ENCODE measurements around the gene DHODH.
A peak's percentile ranks its signal among the peaks of the same experiment; 100 is the strongest.
"Not testable (repeated sequence)": the region's sequence is repeated elsewhere in the genome, so short reads cannot be mapped to it uniquely, and the experiment has no call there.

DHODH gene

GRCh38 chr16:71985262-71985974 is 23.1 kb upstream of the DHODH start:
- WGBS: 85% methylated on average over 9 of the region's 9 CpGs
- H3K4me3 ChIP-seq (ENCODE audit: low read length): no peak overlapping the region

DNA sequence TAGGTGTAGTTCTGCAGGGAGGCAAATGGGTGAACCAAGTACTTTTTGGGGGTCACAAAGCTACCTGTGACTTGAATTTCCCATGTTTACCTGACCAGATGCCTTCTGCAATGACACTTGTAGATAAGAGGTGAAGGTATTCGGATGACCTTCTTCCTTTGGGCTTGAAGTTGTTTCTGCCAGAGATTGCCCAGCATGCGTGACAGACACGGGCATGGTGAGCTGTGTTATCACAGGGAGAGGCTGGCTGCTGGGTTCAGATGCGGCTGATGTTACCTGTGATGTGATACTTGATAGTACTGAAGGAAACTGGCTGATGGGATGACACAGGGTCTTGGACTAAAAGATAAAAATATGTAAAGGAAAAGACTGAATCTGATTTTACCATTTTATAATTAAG is 22.4 kb upstream of the DHODH start:
- Histone ChIP-seq H3K9me3 (ENCODE audit: insufficient read depth, low read depth, low read length) (no peaks in the 10 kb centered on the region), H3K27ac (ENCODE audit: low read depth, low read length) (no peak overlapping the region), H3K9ac (ENCODE audit: low read depth, low read length) (no peak overlapping the region), H3K4me1 (ENCODE audit: insufficient read depth, low read length) (no peaks in the 10 kb centered on the region), H3K27me3 (ENCODE audit: insufficient read depth, low read length) (peaks cover 1% of the 10 kb centered on the region; the same call in 1 of the 2 replicates), H3K36me3 (ENCODE audit: insufficient read depth, low read length) (no peaks in the 10 kb centered on the region), H3K4me3 (ENCODE audit: low read length) (no peak overlapping the region)
- WGBS: 61% methylated on average over 4 of the region's 4 CpGs

More at GRCh38 chr16:71985262-71985974, 23.1 kb upstream of the DHODH start:
- Histone ChIP-seq H3K9me3 (ENCODE audit: insufficient read depth, low read depth, low read length) (no peaks in the 10 kb centered on the region), H3K27me3 (ENCODE audit: insufficient read depth, low read length) (no peaks in the 10 kb centered on the region), H3K4me1 (ENCODE audit: insufficient read depth, low read length) (no peaks in the 10 kb centered on the region), H3K36me3 (ENCODE audit: insufficient read depth, low read length) (no peaks in the 10 kb centered on the region), H3K9ac (ENCODE audit: low read depth, low read length) (no peak overlapping the region), H3K27ac (ENCODE audit: low read depth, low read length) (no peak overlapping the region)

DNA sequence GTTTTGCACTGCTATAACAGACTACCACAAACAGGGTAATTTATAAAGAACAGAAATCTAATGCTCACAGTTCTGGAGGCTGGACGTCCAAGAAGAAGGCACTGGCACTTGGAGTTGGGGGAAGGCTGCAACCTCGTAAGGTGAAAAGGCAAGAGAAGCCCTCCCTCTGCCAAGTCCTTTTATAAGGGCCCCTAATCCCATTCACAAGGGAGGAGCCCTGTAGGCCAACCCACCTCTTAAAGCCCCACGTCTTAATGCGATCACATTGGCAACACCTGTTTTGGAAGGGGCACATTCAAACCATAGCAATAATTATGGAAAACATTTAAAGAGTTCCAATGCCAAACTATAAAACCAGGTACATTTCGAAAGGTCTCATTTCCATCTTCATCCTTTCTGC is 13.5 kb upstream of the DHODH start:
- Histone ChIP-seq H3K36me3 (ENCODE audit: insufficient read depth, low read length) (no peaks in the 10 kb centered on the region), H3K9me3 (ENCODE audit: insufficient read depth, low read depth, low read length) (no peaks in the 10 kb centered on the region), H3K4me3 (ENCODE audit: low read length) (no peak overlapping the region), H3K27ac (ENCODE audit: low read depth, low read length) (no peak overlapping the region), H3K27me3 (ENCODE audit: insufficient read depth, low read length) (peaks cover 2% of the 10 kb centered on the region; the same call in 1 of the 2 replicates), H3K9ac (ENCODE audit: low read depth, low read length) (no peak overlapping the region), H3K4me1 (ENCODE audit: insufficient read depth, low read length) (no peaks in the 10 kb centered on the region)
- WGBS: 44% methylated on average over 5 of the region's 5 CpGs

- not testable (repeated sequence) for H3K36me3 ChIP-seq (ENCODE audit: insufficient read depth, low read length); H3K4me3 ChIP-seq (ENCODE audit: low read length); H3K27ac ChIP-seq (ENCODE audit: low read depth, low read length); H3K4me1 ChIP-seq (ENCODE audit: insufficient read depth, low read length); H3K9ac ChIP-seq (ENCODE audit: low read depth, low read length); H3K9me3 ChIP-seq (ENCODE audit: insufficient read depth, low read depth, low read length); H3K27me3 ChIP-seq (ENCODE audit: insufficient read depth, low read length)
- 96% methylated on average over 9 of the region's 9 CpGs for WGBS
Observed at GRCh38 chr16:71997578-71997977, 11.0 kb upstream of the DHODH start.

DNA sequence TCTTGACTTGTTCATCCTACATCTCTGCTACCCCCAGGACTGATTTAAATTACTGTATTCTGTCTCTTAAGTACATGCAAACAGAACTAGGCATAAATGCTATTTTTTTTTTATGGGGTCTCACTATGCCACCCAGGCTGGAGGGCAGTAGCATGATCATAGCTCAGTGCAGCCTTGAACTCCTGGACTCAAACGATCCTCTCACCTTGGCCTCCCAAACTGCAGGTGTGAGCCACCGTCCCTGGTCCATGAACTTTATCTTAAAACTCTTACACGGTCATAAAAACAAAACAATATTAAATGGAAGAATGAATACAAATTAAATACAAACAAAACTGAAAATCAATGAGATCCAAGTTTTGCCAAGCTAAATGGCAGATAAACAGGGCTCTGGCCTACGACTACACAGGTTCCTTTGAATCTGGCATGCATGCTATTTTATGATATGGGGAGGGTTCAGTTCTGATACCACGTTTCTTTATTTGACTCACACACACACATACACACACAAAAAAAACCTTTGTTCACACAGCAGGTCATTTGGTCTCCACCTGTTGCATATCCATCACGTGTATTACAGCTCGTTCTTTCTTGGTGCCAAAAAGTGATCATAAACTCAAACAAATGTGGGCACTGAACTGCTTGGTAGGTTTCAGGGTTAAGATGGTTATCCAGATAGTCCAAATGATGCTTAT is 7.2 kb upstream of the DHODH start:
- H3K4me3 ChIP-seq (ENCODE audit: low read length): no peak overlapping the region
- H3K9me3 ChIP-seq (ENCODE audit: insufficient read depth, low read depth, low read length): no peaks in the 10 kb centered on the region
- H3K36me3 ChIP-seq (ENCODE audit: insufficient read depth, low read length): no peaks in the 10 kb centered on the region
- H3K27ac ChIP-seq (ENCODE audit: low read depth, low read length): no peak overlapping the region
- WGBS: 87% methylated on average over 5 of the region's 7 CpGs
- H3K9ac ChIP-seq (ENCODE audit: low read depth, low read length): no peak overlapping the region
- H3K4me1 ChIP-seq (ENCODE audit: insufficient read depth, low read length): no peaks in the 10 kb centered on the region
- peaks cover 13% of the 10 kb centered on the region for H3K27me3 ChIP-seq (ENCODE audit: insufficient read depth, low read length)

DNA sequence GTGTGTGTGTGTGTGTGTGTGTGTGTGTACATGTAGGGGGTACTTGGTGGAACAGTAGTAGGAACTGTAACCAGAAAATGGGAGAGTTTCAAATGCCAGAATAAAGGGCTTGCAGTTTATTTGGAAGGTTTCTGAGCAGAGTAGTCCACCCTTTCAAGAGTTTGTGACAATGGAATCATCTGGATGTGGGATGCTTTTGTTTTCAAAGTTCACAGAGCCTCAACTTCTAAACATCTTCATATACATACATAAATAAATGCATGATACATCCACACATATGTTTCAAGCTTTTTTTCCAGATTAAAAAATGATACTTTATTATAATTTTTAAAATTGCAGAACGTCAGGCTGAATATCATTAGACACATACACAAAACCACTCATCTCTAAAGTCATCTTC is 5.9 kb upstream of the DHODH start:
- Histone ChIP-seq H3K9ac (ENCODE audit: low read depth, low read length) (no peak overlapping the region), H3K9me3 (ENCODE audit: insufficient read depth, low read depth, low read length) (no peaks in the 10 kb centered on the region), H3K27ac (ENCODE audit: low read depth, low read length) (no peak overlapping the region), H3K27me3 (ENCODE audit: insufficient read depth, low read length) (peaks cover 21% of the 10 kb centered on the region), H3K4me3 (ENCODE audit: low read length) (no peak overlapping the region), H3K36me3 (ENCODE audit: insufficient read depth, low read length) (no peaks in the 10 kb centered on the region), H3K4me1 (ENCODE audit: insufficient read depth, low read length) (no peaks in the 10 kb centered on the region)
- WGBS: 89% methylated on average over 1 of the region's 1 CpG

DNA sequence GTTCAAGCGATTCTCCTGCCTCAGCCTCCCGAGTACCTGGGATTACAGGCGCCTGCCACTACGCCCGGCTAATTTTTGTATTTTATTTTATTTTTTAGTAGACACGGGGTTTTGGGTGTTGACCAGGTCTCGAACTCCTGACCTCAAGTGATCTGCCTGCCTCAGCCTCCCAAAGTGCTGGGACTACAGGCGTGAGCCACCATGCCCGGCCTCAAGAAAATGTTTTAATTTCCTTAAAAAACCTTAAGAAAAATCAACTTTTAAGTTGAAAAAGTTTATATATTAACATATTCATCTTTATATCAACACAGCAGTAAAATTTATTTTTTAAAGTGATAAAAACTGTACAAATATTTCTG is 500 bp upstream of the DHODH start:
- H3K4me3 ChIP-seq (ENCODE audit: low read length): peak overlapping the region; percentile 40
- H3K9me3 ChIP-seq (ENCODE audit: insufficient read depth, low read depth, low read length); H3K4me1 ChIP-seq (ENCODE audit: insufficient read depth, low read length); H3K27ac ChIP-seq (ENCODE audit: low read depth, low read length): not testable (repeated sequence)
- peaks cover 15% of the 10 kb centered on the region for H3K36me3 ChIP-seq (ENCODE audit: insufficient read depth, low read length)
- peaks cover 21% of the 10 kb centered on the region for H3K27me3 ChIP-seq (ENCODE audit: insufficient read depth, low read length)
- 88% methylated on average over 9 of the region's 9 CpGs for WGBS
- H3K9ac ChIP-seq (ENCODE audit: low read depth, low read length): peak overlapping the region; percentile 39; the same call in 1 of the 2 replicates

- 96% methylated on average over 10 of the region's 10 CpGs for WGBS
Observed at GRCh38 chr16:72009779-72010178, 1.2 kb downstream of the DHODH start.

DNA sequence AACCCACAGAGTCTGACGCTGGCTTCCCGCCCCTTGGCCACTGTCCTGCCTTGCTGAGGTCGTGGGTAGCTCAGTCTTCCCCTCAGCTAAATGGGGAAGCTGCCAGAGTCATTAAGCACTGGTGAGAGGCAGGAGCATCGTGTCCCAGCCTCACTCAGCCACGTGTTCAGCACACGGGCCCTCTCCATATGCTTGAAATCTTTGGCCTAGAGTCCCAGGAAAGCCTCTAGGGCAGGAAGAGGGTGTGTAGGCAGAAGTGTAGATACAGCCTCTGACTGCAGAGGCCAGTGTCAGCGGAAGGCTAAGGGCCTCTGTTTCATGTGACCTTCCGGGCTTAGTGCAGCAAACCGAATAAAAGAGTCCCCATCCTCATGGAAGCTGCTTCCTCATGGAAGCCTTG is 4.1 kb downstream of the DHODH start:
- Histone ChIP-seq H3K4me1 (ENCODE audit: insufficient read depth, low read length) (no peaks in the 10 kb centered on the region), H3K9ac (ENCODE audit: low read depth, low read length) (no peak overlapping the region)

More at GRCh38 chr16:72009779-72010178, 1.2 kb downstream of the DHODH start:
- Histone ChIP-seq H3K4me3 (ENCODE audit: low read length) (peak overlapping the region; percentile 80), H3K36me3 (ENCODE audit: insufficient read depth, low read length) (peaks cover 33% of the 10 kb centered on the region), H3K9ac (ENCODE audit: low read depth, low read length) (no peak overlapping the region), H3K4me1 (ENCODE audit: insufficient read depth, low read length) (no peaks in the 10 kb centered on the region), H3K9me3 (ENCODE audit: insufficient read depth, low read depth, low read length) (no peaks in the 10 kb centered on the region), H3K27me3 (ENCODE audit: insufficient read depth, low read length) (peaks cover 21% of the 10 kb centered on the region), H3K27ac (ENCODE audit: low read depth, low read length) (no peak overlapping the region)

GRCh38 chr16:72013389-72013788 is 4.8 kb downstream of the DHODH start:
- Histone ChIP-seq H3K27ac (ENCODE audit: low read depth, low read length) (no peak overlapping the region), H3K9me3 (ENCODE audit: insufficient read depth, low read depth, low read length) (no peaks in the 10 kb centered on the region), H3K4me3 (ENCODE audit: low read length) (no peak overlapping the region), H3K9ac (ENCODE audit: low read depth, low read length) (peak overlapping the region; percentile 26; the same call in 1 of the 2 replicates), H3K4me1 (ENCODE audit: insufficient read depth, low read length) (no peaks in the 10 kb centered on the region), H3K36me3 (ENCODE audit: insufficient read depth, low read length) (peaks cover 64% of the 10 kb centered on the region), H3K27me3 (ENCODE audit: insufficient read depth, low read length) (no peaks in the 10 kb centered on the region)
- WGBS: 81% methylated on average over 5 of the region's 5 CpGs

More for the DNA sequence above, 4.1 kb downstream of the DHODH start:
- Histone ChIP-seq H3K4me3 (ENCODE audit: low read length) (no peak overlapping the region), H3K36me3 (ENCODE audit: insufficient read depth, low read length) (peaks cover 59% of the 10 kb centered on the region), H3K27me3 (ENCODE audit: insufficient read depth, low read length) (no peaks in the 10 kb centered on the region), H3K27ac (ENCODE audit: low read depth, low read length) (no peak overlapping the region), H3K9me3 (ENCODE audit: insufficient read depth, low read depth, low read length) (no peaks in the 10 kb centered on the region)
- 93% methylated on average over 9 of the region's 9 CpGs for WGBS

- no peaks in the 10 kb centered on the region for H3K9me3 ChIP-seq (ENCODE audit: insufficient read depth, low read depth, low read length)
- peak overlapping the region; percentile 26; the same call in 1 of the 2 replicates for H3K9ac ChIP-seq (ENCODE audit: low read depth, low read length)
- H3K4me1 ChIP-seq (ENCODE audit: insufficient read depth, low read length): no peaks in the 10 kb centered on the region
- no peak overlapping the region for H3K27ac ChIP-seq (ENCODE audit: low read depth, low read length)
- 79% methylated on average over 15 of the region's 15 CpGs for WGBS
- no peaks in the 10 kb centered on the region for H3K27me3 ChIP-seq (ENCODE audit: insufficient read depth, low read length)
- no peak overlapping the region for H3K4me3 ChIP-seq (ENCODE audit: low read length)
- peaks cover 68% of the 10 kb centered on the region for H3K36me3 ChIP-seq (ENCODE audit: insufficient read depth, low read length)
Observed at GRCh38 chr16:72013888-72014581, 5.5 kb downstream of the DHODH start.
